HG03521 (cell line): Measurements from ENCODE around the gene ADD3.
A peak's percentile ranks its signal among the peaks of the same experiment; 100 is the strongest.
"Not testable (repeated sequence)": the region's sequence is repeated elsewhere in the genome, so short reads cannot be mapped to it uniquely, and the experiment has no call there.

Source experiments
- ATAC-seq: cut with Tn5 transposase; IDR thresholded peaks from one replicate; pipeline ENCODE4 v1.9.1; 2021; ENCODE audit warnings: mild to moderate bottlenecking, moderate library complexity; ENCODE audit not compliant: unreplicated experiment

Gene ADD3

GRCh38 chr10:110032801-110033700 is 25.3 kb downstream of the ADD3 start:
- no peak for ATAC-seq

- ATAC-seq, result no peak
Measured at GRCh38 chr10:110033701-110034235, 26.0 kb downstream of the ADD3 start.

- no peak for ATAC-seq
Measured at GRCh38 chr10:110034596-110034995, 26.8 kb downstream of the ADD3 start.

- peak; percentile 45 for ATAC-seq
Measured at GRCh38 chr10:110035070-110035921, 27.5 kb downstream of the ADD3 start.

GRCh38 chr10:110036640-110037039 is 28.9 kb downstream of the ADD3 start:
- peak; percentile 69 for ATAC-seq

- no peak for ATAC-seq
Measured at GRCh38 chr10:110039254-110039653, 31.5 kb downstream of the ADD3 start.

- no peak for ATAC-seq
Measured at GRCh38 chr10:110040108-110040507, 32.3 kb downstream of the ADD3 start.

- ATAC-seq, result no peak
Measured at GRCh38 chr10:110040767-110041478, 33.1 kb downstream of the ADD3 start.

- no peak for ATAC-seq
Measured at GRCh38 chr10:110041479-110041829, 33.7 kb downstream of the ADD3 start.

GRCh38 chr10:110042181-110042580 is 34.4 kb downstream of the ADD3 start:
- no peak for ATAC-seq

GRCh38 chr10:110042891-110043290 is 35.1 kb downstream of the ADD3 start:
- no peak for ATAC-seq

GRCh38 chr10:110044681-110045080 is 36.9 kb downstream of the ADD3 start:
- no peak for ATAC-seq

- ATAC-seq, result no peak
Measured at GRCh38 chr10:110045772-110046171, 38.0 kb downstream of the ADD3 start.

- ATAC-seq, result not testable (repeated sequence)
Measured at GRCh38 chr10:110048145-110048544, 40.4 kb downstream of the ADD3 start.

- ATAC-seq, result no peak
Measured at GRCh38 chr10:110048781-110049180, 41.0 kb downstream of the ADD3 start.

GRCh38 chr10:110049889-110050591 is 42.3 kb downstream of the ADD3 start:
- not testable (repeated sequence) for ATAC-seq

GRCh38 chr10:110051487-110051886 is 43.7 kb downstream of the ADD3 start:
- no peak for ATAC-seq

GRCh38 chr10:110052916-110053315 is 45.1 kb downstream of the ADD3 start:
- no peak for ATAC-seq

- no peak for ATAC-seq
Measured at GRCh38 chr10:110056822-110057221, 49.0 kb downstream of the ADD3 start.

GRCh38 chr10:110057456-110057855 is 49.7 kb downstream of the ADD3 start:
- ATAC-seq, result no peak
